Activated gamma-delta T cell (primary cell): Measurements from ENCODE around the gene INPP4B.
"Not testable (repeated sequence)": the region's sequence is repeated elsewhere in the genome, so short reads cannot be mapped to it uniquely, and the experiment has no call there.

ENCODE experiments used
- DNase-seq: peaks from one replicate; lab custom pipeline; 2025; lab: John Stamatoyannopoulos, UW

INPP4B gene

DNA sequence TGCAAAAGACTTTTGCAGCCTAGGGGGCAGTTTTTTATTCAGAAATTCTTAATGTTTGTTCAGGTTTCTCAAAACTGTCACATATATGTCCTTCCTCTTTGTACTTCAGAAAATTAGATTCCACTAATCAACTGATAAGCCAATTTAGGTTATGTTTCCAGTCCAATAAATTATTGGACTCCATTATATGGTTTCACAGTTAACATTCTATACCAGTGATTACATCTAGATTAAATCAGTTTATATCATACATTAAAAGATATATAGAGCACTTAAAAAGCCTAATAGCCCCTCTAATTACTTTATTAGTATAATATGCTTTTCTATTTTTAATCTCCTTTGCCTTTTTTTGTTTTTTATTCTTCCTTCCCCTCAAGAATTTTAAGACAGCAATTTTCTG, 434.1 kb downstream of the INPP4B start:
- no peak for DNase-seq

DNA sequence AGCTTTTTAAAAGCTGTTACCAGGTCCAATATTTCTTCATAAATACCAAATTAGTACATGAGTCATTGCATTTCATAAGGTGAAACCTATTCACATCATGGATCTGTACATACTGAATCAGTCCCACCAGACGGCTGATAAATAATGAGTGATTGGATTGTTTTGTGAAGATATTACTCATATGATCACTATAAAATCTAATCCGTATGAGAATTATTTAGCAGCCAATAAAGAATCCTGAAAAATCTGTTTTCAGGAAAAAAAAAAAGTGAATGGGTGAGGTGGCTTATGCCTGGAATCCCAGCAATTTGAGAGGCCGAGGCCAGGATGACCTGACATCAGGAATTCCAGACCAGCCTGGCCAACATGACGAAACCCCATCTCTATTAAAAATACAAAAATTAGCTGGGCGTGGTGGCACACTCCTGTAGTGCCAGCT, 438.1 kb downstream of the INPP4B start:
- no peak for DNase-seq

DNA sequence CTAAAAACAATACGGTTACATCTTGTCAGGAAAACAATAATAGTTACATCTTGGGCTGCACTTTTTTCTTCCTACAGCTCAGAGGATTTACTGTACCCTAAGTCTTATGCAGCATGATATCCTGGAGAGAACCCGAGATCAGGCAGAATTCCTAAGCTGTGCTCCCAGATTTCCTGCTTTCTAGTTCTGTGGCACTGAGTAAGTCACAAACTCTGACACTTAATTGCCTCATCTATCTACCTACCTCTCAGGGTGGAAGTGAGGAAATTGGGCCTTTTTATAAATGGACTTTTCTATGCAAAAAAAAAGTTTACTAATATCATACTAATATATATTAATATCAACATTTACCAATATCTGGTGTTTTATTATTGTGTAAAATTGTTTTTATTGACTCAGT, 438.5 kb downstream of the INPP4B start:
- no peak for DNase-seq

DNA sequence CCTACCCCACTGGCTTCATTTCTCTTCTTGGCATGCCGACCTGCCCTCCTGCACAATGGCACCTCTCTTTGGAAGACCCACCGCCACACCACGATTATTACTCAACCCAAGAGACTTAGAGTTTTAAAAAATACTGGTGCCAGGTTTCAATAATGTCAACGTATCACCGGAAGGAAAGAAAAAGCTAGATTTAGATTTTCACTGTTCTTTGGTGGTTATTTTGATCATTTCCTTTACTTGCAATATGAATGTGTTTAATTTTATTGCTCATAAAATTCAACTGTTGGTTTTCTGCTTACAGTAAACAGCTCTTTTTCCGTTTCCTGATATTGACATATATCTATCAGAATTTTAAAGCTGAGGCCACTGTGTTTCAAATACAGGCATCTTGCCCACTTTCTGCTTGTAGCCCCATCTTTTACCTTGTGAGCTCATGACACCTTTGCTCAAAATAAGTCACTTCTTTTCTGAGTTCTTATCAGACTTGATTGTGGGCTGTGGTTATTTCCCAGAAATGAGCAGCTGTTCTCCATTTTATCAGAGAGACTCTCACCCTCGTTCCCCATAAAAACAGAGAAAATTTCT, 439.1 kb downstream of the INPP4B start:
- DNase-seq: no peak

DNA sequence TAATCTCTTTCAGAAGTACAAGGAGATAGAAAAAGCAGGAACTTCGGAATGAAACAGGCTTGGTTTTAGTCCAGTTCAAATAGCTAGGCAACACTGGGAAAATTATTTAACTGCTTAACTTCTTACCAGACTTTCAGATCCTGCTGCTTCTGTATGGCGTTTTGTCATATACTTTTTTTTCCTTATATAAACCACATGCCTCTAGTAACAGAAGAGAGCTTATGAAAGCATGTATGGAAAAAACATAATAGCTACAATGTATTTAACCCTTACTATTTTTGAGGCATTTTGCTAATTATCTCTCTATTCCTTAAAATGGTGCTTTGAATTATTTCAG, 439.6 kb downstream of the INPP4B start:
- no peak for DNase-seq

DNA sequence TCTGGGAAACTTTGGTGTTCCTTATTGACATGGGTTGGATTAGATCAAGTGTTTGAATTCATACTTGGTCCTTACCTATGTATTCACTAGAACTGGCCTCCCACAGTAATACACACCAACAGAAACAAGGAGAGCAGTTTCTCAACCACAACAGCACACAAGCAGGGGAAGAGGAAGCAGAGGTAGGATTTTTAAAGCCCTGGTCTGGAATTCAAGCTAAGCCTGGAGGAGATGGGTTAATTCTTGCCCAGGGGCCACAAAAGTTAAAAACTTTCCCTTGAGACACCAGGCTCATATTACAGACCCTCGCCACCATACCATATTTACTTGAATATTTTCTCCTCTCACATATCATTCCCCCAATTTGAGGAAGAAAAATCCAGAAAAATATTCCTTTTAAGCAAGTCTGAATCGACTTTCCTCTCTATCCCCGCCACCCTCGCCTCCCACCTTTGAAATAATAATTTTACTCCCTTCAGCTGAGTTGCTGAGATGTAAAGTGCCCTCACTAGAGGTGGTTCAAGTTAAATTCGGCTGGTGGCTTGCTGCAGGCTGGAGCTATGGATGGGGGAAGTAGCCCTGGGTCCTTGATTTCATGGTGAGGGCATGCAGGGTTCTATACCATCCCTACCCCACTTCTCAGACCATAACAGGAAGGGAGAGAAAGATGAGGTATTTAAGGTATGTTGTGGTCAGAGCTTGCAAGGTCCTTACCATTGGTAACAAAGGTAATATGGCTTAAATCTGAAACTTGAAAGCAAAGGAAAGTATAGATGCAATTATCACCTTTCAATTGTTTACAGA, 440.2 kb downstream of the INPP4B start:
- no peak for DNase-seq

DNA sequence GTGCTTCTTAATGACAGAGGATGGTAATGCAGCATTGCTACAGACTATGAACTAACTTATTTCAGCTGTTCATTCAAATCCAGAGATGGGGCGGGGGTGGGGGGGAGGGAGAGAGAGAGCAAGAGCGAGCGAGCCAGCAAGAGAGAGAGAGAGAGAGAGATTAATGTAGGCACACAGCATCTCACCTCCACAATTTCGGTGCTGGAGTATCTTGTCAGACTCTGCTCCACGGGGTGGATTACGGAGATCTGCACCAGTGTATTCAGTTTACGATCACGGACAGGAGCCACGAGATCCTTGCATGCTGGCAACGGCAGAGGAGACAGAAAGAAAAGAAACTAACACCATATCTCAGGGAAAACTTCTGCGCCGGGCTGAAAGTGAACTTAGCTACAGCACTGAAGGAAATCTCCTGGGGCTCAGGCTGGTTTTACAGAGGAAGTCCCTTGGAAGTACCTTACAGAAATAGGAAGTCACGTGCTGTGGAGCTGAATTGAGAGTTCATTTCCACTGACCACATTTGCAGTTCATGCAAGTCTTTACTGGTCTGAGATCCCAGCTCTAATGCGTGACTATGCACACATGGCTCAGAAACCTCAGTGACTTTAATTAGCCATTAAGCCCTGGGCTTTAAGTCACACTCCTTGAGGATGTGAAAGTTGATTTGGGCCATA, 440.9 kb downstream of the INPP4B start:
- DNase-seq: no peak

DNA sequence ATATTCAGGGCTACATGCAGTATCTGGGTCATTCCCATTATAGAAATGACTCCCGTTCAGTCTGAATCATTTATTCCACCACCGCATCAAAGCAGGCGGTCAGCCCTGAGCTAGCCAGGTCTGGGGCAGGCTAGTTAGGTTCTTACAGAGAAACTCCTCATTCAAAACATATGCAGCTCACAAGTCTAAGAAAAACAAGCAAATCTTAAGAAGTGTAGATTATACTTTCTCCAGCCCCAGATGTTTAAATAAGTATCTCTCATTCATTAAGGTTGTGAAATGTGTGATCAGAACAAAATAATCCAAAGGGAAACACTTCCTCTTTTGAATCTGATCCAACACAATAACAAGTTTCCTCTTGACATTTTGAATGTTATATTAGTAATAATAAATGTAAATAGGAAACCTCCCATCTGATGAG, 441.9 kb downstream of the INPP4B start:
- DNase-seq: no peak

DNA sequence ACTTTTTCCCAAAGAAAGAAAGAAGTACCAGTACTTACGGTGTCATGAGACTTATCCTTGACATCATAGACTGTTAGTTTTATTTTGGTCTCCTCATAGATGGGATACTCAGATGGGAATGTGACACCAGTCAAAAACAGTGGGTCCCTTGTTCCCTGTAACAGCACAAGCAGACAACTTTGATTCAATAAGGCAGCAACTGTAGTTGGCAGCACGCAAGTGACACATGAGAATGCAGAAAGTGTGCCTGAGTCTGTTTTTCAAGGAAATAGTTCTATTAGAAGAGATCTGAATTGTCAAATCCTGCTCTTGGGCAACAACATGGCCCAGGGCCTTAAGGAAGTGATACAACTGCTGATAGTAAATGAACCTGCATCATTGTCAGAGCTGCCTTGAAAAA, 443.2 kb downstream of the INPP4B start:
- DNase-seq: no peak

DNA sequence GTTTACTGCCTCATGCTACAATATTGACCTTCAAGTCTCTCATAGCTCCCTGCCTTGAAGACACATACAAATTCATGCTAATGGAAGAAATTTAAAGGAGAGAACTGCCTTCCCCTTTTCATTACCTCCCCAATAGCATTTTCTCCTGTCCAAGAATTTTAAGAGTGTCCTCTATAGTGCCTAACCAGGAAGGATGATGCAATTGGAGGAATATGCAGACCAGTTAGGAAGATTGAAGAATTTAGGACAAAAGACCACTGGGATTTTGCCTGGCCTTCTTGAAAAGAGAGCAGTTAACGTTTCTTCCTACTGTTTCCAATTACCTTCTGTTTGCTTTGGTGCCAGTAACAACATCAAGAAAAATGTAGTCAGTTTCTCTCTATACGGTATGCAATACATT, 443.9 kb downstream of the INPP4B start:
- no peak for DNase-seq

DNA sequence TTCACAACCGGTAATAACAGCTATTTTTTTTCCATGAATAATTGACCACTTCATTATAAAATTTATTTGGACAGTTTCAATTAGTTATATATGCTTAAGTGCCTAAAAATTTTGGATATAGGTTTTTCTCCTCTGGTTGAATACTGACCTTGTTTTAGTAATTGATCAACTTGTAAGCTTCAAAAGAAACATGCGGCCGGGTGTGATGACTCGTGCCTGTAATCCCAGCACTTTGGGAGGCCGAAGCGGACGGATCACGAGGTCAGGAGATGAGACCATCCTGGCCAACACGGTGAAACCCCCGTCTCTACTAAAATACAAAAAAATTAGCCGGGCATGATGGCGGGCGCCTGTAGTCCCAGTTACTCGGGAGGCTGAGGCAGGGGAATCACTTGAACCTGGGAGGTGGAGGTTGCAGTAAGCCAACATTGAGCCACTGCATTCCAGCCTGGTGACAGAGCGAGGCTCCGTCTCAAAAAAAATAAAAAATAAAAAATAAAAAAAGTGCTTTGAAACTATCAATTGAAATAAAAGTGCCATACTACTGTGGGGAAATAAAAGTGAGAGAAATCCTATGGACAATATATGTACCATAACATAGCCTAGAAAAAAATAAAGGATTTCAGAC, 448.6 kb downstream of the INPP4B start:
- not testable (repeated sequence) for DNase-seq

DNA sequence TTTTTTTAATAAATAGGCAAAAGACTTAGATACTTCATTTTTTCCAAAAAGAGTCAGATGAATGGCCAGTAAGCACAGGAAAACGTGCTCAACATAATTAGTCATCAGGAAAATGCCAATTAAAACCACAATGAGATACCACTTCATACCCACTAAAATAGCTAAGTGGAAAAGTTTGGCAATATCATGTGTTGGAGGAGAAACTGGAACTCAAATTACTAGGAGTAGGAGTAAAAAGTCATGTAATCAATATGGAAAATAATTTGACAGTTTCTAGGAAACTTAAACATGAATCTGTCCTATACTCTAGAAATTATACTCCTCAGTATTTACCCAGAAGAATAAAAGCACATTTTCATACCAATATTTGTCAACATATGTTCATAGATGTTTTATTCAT, 449.8 kb downstream of the INPP4B start:
- no peak for DNase-seq

DNA sequence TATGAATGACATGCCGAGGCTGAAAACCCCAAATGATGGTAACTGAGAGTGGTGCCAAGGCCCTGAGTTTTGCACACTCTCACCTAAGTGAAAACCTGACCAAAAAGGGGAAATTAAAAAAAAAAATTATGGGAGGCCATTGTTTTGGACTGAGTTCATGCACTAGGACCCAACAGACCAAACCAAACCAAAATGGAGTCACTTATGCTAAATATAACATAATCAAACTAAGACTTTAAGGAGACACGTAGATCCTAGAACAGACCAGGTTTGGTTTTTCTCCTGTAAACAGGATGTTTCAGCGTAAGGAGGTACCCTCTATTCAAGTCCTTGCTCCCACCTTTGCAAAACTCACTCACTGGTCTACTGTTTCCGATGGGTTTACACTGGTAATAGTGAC, 453.0 kb downstream of the INPP4B start:
- DNase-seq: no peak

DNA sequence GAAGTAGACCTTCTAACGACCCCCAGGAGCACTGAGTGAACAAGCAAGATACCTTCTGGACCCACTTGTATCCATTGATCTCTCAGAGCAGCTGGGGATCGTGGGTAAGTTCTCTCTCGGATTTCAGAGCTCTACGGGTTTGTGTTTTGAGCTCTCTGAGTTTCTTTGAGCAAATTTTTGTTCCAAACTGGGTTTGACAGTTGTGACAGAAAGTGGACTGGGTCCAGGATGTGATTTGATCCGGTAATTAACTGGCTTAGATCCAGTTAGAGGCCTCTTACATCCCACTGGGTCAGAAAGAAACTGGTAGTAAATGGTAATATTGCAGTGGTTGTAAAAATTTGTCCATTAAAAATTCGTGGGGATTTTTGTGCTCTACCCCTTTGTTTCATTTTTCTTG, 459.2 kb downstream of the INPP4B start:
- DNase-seq: no peak

DNA sequence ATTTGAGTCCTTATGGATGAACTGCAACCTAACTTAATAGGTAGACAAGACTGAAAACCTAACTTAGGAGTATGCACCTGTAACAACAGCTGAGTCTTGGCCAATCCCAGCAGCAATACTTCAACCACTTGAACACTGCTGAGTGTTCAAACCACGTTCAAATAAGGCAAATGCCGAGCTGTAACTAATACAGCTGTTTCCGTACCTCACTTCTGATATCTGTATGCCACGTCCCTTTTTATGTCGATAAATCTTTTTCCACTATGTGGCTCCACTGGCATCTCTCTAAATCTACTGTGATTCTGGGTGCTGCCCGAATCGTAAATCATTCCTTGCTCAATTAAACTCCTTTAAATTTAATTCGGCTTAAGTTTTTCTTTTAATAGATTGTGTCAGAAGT, 459.7 kb downstream of the INPP4B start:
- no peak for DNase-seq

DNA sequence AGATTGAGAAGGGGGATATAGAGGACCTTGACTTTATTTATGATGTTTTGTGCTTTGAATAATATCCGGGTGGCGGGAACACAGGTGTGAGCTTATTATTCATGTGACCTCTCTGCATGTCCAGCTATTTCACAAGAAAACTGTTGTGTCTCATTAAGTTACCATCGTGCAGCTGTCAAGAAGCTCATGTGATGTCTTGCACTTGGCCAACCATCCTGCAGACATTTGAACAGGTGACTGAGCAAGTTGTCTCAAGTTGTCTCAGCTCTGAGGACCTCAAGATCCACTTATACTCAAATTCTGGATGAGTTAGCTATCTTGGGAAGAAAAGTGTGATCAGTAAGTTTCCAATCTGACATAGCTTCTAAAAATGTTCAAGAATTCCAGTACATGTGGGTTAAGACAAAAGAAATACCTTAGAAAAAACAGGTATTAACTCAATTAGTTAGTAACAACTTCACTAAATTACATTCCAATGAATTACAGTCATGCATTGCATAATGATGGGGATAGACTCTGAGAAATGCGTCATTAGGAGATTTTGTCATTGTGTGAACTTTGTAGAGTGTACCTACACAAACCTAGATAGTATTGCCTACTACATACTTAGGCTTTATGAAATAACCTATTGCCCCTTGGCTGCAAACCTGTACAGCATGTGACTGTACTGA, 462.2 kb downstream of the INPP4B start:
- DNase-seq: no peak

DNA sequence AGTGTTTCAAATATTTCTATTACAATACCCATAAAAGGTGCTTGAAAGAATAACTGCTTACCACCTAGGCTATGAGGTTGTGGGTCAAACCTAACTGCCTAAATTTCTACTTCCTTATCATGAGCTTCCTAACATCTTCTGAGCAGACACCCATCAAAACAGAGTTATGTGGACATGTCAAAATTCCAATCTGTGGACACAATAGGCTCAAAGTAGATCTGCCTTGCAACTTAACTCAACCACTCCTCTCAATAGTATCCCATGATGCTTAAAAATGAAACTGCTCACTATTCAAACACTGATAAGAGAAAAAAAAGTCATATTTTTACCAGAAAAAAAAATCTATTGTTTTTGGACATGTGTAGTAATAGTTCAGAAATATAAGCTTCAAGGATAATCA, 462.7 kb downstream of the INPP4B start:
- DNase-seq: no peak

DNA sequence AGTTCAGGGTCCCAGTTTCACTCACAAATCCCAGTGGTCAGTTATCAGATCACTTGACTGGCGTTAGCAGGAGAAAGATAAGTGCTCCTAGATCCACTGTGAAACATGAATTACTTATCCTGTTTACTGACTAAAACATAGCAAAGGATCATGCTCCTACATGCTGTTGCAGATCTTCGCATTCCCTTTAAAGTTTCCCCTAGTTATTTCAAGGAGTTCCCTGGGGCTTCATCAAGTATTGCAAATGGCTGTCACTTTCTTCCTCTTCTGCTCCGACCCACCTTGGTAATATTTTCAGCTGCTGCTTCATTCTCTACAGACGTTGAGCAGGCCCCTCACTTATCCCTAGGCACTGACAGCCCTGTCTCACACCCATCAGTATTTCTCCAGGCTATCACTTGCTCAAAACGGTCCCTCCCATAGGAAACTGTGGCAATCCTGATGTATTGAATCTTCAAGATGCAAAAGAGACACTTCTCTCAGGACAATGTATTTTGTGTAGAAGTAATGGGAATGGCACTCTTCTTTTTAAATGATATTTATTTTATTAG, 466.0 kb downstream of the INPP4B start:
- DNase-seq: no peak

DNA sequence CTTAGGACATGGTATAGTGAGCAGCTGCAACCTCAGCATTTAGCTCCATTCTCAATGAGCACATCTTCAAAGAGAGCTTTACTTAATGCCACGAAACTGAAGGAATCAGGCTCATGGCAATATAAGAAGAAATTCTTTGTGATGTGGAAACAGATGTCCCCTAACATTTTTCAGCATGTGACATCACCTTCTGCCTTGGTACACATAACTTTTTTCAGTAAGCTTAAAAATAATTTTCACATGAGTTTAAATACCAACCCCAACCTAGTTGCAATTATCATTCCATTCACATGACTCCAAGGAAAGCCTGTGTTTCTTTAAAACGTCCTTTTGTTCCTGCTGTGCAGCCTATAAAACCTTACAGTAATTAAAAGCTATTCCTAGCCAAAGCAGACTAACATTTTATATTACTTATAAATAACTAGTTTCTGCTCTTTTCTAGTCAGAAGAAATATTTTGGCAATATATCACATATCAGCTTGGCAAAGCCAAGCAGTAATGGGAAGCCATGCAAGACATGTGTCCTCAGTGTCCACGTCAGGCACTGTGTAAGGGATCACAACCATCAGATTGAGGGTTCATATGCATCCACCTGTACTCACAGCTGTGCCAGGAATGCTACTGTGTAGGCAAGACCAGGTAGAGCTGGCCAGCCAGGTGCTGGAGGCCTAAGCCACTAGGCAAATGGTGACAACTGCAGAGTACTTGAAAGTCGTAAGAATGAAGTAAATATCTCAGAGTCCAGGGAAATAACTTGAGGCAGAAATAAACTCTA, 466.6 kb downstream of the INPP4B start:
- no peak for DNase-seq

DNA sequence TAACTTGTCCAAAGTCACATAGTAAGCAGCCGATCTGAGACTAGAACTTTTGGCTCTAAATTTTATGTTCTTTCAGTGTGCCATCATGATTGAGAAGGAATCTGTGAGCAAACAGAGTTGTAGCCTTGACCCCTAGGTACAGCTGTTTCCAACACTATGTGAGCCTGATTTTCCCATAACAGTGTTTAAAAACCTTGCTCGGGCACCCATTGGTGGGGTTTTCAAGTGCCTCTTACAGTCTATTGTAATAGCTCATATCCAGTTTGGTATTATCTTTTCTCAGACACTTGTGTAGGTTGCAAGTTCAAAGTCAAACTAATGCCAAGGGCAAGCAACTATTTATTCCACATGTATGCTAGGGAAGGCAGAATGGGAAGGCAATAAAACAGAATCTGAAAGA, 467.9 kb downstream of the INPP4B start:
- no peak for DNase-seq
